Natural killer cell treated with Interleukin-12 subunit alpha and Interleukin-12 subunit beta and Interleukin-15 and Interleukin-18, amount 100 ng/mL, for 72 hours (primary cell): Measurements from ENCODE around the gene PACRG. TPM values are rescaled to one million over a fixed set of nuclear protein-coding genes. Genes with fewer than 3 reads are reported as not detected.
A peak's percentile ranks its signal among the peaks of the same experiment; 100 is the strongest.

ENCODE experiments used
- ATAC-seq, 2 donors: fragments of 150-1000 bp; cut with Tn5 transposase in 1 of 2; sonication (Bioruptor Pico), chemical (Tn5 transposase) in 1 of 2; 2 replicates each; pipeline ENCODE4 v1.10.0; 2021
- DNase-seq: peaks from one replicate; pipeline ENCODE4 v3.0.0; 2022; ENCODE audit warnings: low spot score
- H3K27ac Mint-ChIP-seq, 2 donors: 1 replicate in 1 of 2; 2 replicates in 1 of 2; pipeline ENCODE4 v1.8.0; 2022; ENCODE audit warnings: mixed read lengths in 2 of 2, mild to moderate bottlenecking in 1 of 2, moderate library complexity in 1 of 2
- H3K27me3 Mint-ChIP-seq, 2 donors: 1 replicate in 1 of 2; 2 replicates in 1 of 2; pipeline ENCODE4 v1.8.0; 2022; ENCODE audit warnings: mixed read lengths in 2 of 2
- H3K36me3 Mint-ChIP-seq: one replicate; pipeline ENCODE4 v1.8.0; 2022; ENCODE audit warnings: mixed read lengths
- H3K4me1 Mint-ChIP-seq, 2 donors: 1 replicate in 1 of 2; 2 replicates in 1 of 2; pipeline ENCODE4 v1.8.0; 2022; ENCODE audit warnings: low read depth in 2 of 2, mixed read lengths in 2 of 2, mild to moderate bottlenecking in 1 of 2
- H3K4me3 Mint-ChIP-seq: one replicate; pipeline ENCODE4 v1.8.0; 2022; ENCODE audit warnings: mixed read lengths
- H3K9me3 Mint-ChIP-seq: 2 replicates; pipeline ENCODE4 v1.8.0; 2022; ENCODE audit warnings: mixed read lengths
- total RNA-seq, 2 donors: library from RNA; stranded (reverse); gene quantifications; one replicate each; pipeline ENCODE4 v1.2.3, GENCODE V29; 2022

Gene PACRG
- total RNA-seq, 2 donors from 2014 or later: not detected

- Mint-ChIP-seq H3K27me3 (peaks cover 6 to 12% of the 10 kb centered on the region in 2 donors), H3K9me3 (no peaks in the 10 kb centered on the region), H3K4me3 (no peak overlapping the region), H3K27ac (no peak overlapping the region), H3K4me1 (no peaks in the 10 kb centered on the region), H3K36me3 (peaks cover 5% of the 10 kb centered on the region)
- ATAC-seq: no peak
- no peak for DNase-seq
These were observed 8.2 kb upstream of the PACRG start for GRCh38 chr6:162719528-162719927.

- Mint-ChIP-seq H3K27me3 (peaks cover 0 to 12% of the 10 kb centered on the region in 2 donors), H3K36me3 (peaks cover 5% of the 10 kb centered on the region), H3K9me3 (no peaks in the 10 kb centered on the region), H3K4me3 (no peak overlapping the region), H3K27ac (no peak overlapping the region), H3K4me1 (no peaks in the 10 kb centered on the region)
- ATAC-seq (no peak), DNase-seq (no peak)
These were observed 6.4 kb upstream of the PACRG start for GRCh38 chr6:162721404-162721687.

- DNase-seq (no peak), ATAC-seq (no peak)
- H3K27ac Mint-ChIP-seq: no peak overlapping the region
- H3K36me3 Mint-ChIP-seq: no peaks in the 10 kb centered on the region
- H3K9me3 Mint-ChIP-seq: no peaks in the 10 kb centered on the region
- H3K27me3 Mint-ChIP-seq: peaks cover 0 to 10% of the 10 kb centered on the region in 2 donors
- peaks cover 4 to 6% of the 10 kb centered on the region in 2 donors for H3K4me1 Mint-ChIP-seq
- H3K4me3 Mint-ChIP-seq: no peak overlapping the region
These were observed 5.5 kb upstream of the PACRG start for GRCh38 chr6:162722226-162722625.

GRCh38 chr6:162722633-162723032 is 5.1 kb upstream of the PACRG start:
- Mint-ChIP-seq H3K27me3 (peaks cover 0 to 10% of the 10 kb centered on the region in 2 donors), H3K36me3 (no peaks in the 10 kb centered on the region), H3K27ac (no peak overlapping the region), H3K9me3 (no peaks in the 10 kb centered on the region), H3K4me3 (no peak overlapping the region), H3K4me1 (peaks cover 4 to 6% of the 10 kb centered on the region in 2 donors)
- ATAC-seq (no peak), DNase-seq (no peak)

GRCh38 chr6:162726947-162727321 is 840 bp upstream of the PACRG start:
- no peaks in the 10 kb centered on the region for H3K9me3 Mint-ChIP-seq
- ATAC-seq: no peak
- DNase-seq: no peak
- peaks cover 0 to 8% of the 10 kb centered on the region in 2 donors for H3K27me3 Mint-ChIP-seq
- H3K36me3 Mint-ChIP-seq: no peaks in the 10 kb centered on the region
- H3K27ac Mint-ChIP-seq: peak overlapping the region; percentile 31 to 77
- H3K4me3 Mint-ChIP-seq: peak overlapping the region; percentile 74
- H3K4me1 Mint-ChIP-seq: peaks cover 6 to 10% of the 10 kb centered on the region in 2 donors

GRCh38 chr6:162728197-162728596 is 423 bp downstream of the PACRG start:
- Mint-ChIP-seq H3K4me3 (peak overlapping the region; percentile 61), H3K36me3 (no peaks in the 10 kb centered on the region), H3K27me3 (peaks cover 0 to 9% of the 10 kb centered on the region in 2 donors), H3K4me1 (peaks cover 6 to 10% of the 10 kb centered on the region in 2 donors), H3K9me3 (no peaks in the 10 kb centered on the region), H3K27ac (peak overlapping the region; percentile 60 to 76)
- DNase-seq: no peak
- no peak for ATAC-seq

- Mint-ChIP-seq H3K36me3 (no peaks in the 10 kb centered on the region), H3K4me1 (peaks cover 9 to 12% of the 10 kb centered on the region in 2 donors), H3K9me3 (peaks cover 3% of the 10 kb centered on the region), H3K27ac (peak overlapping the region; percentile 60 to 76), H3K27me3 (peaks cover 0 to 11% of the 10 kb centered on the region in 2 donors), H3K4me3 (peak overlapping the region; percentile 61)
- ATAC-seq: no peak
- no peak for DNase-seq
These were observed 932 bp downstream of the PACRG start for GRCh38 chr6:162728706-162729105.

GRCh38 chr6:162730502-162730901 is 2.7 kb downstream of the PACRG start:
- Mint-ChIP-seq H3K4me1 (peaks cover 9 to 14% of the 10 kb centered on the region in 2 donors), H3K27me3 (peaks cover 0 to 15% of the 10 kb centered on the region in 2 donors), H3K36me3 (no peaks in the 10 kb centered on the region), H3K27ac (no peak overlapping the region), H3K4me3 (no peak overlapping the region), H3K9me3 (peaks cover 4% of the 10 kb centered on the region)
- DNase-seq (no peak), ATAC-seq (no peak)

- no peak for DNase-seq
- no peak overlapping the region for H3K4me3 Mint-ChIP-seq
- ATAC-seq: no peak
- H3K27me3 Mint-ChIP-seq: peaks cover 0 to 17% of the 10 kb centered on the region in 2 donors
- peaks cover 4% of the 10 kb centered on the region for H3K9me3 Mint-ChIP-seq
- H3K36me3 Mint-ChIP-seq: no peaks in the 10 kb centered on the region
- H3K4me1 Mint-ChIP-seq: peaks cover 3% of the 10 kb centered on the region in 2 donors
- no peak overlapping the region for H3K27ac Mint-ChIP-seq
These were observed 5.7 kb downstream of the PACRG start for GRCh38 chr6:162733489-162733888.

- DNase-seq (no peak), ATAC-seq (no peak)
- no peak overlapping the region for H3K27ac Mint-ChIP-seq
These were observed 9.2 kb downstream of the PACRG start for GRCh38 chr6:162736961-162737360.

GRCh38 chr6:162750776-162751175 is 23.0 kb downstream of the PACRG start:
- H3K4me3 Mint-ChIP-seq: no peak overlapping the region
- H3K27me3 Mint-ChIP-seq: peaks cover 0 to 8% of the 10 kb centered on the region in 2 donors
- no peak for DNase-seq
- H3K4me1 Mint-ChIP-seq: no peaks in the 10 kb centered on the region
- H3K27ac Mint-ChIP-seq: no peak overlapping the region
- no peaks in the 10 kb centered on the region for H3K36me3 Mint-ChIP-seq
- no peaks in the 10 kb centered on the region for H3K9me3 Mint-ChIP-seq
- ATAC-seq: no peak

More at GRCh38 chr6:162736961-162737360, 9.2 kb downstream of the PACRG start:
- no peak overlapping the region for H3K4me3 Mint-ChIP-seq
- peaks cover 3% of the 10 kb centered on the region in 2 donors for H3K4me1 Mint-ChIP-seq
- peaks cover 5% of the 10 kb centered on the region for H3K9me3 Mint-ChIP-seq
- H3K36me3 Mint-ChIP-seq: no peaks in the 10 kb centered on the region
- peaks cover 1 to 20% of the 10 kb centered on the region in 2 donors for H3K27me3 Mint-ChIP-seq

- Mint-ChIP-seq H3K4me1 (no peaks in the 10 kb centered on the region), H3K27ac (no peak overlapping the region), H3K36me3 (no peaks in the 10 kb centered on the region), H3K27me3 (peaks cover 0 to 8% of the 10 kb centered on the region in 2 donors), H3K4me3 (no peak overlapping the region), H3K9me3 (no peaks in the 10 kb centered on the region)
- DNase-seq (no peak), ATAC-seq (no peak)
These were observed 23.6 kb downstream of the PACRG start for GRCh38 chr6:162751211-162751859.

- Mint-ChIP-seq H3K36me3 (no peaks in the 10 kb centered on the region), H3K9me3 (no peaks in the 10 kb centered on the region), H3K27me3 (peaks cover 0 to 4% of the 10 kb centered on the region in 2 donors), H3K27ac (no peak overlapping the region), H3K4me3 (no peak overlapping the region), H3K4me1 (no peaks in the 10 kb centered on the region)
- ATAC-seq (no peak), DNase-seq (no peak)
These were observed 26.0 kb downstream of the PACRG start for GRCh38 chr6:162753775-162754174.

GRCh38 chr6:162770136-162770535 is 42.4 kb downstream of the PACRG start:
- H3K27me3 Mint-ChIP-seq: no peaks in the 10 kb centered on the region
- no peaks in the 10 kb centered on the region for H3K36me3 Mint-ChIP-seq
- ATAC-seq (no peak), DNase-seq (no peak)
- no peak overlapping the region for H3K4me3 Mint-ChIP-seq
- no peaks in the 10 kb centered on the region for H3K4me1 Mint-ChIP-seq
- no peak overlapping the region for H3K27ac Mint-ChIP-seq
- no peaks in the 10 kb centered on the region for H3K9me3 Mint-ChIP-seq

GRCh38 chr6:162770955-162771354 is 43.2 kb downstream of the PACRG start:
- ATAC-seq (no peak), DNase-seq (no peak)
- no peaks in the 10 kb centered on the region for H3K36me3 Mint-ChIP-seq
- no peaks in the 10 kb centered on the region for H3K27me3 Mint-ChIP-seq
- H3K9me3 Mint-ChIP-seq: no peaks in the 10 kb centered on the region
- no peak overlapping the region for H3K27ac Mint-ChIP-seq
- no peaks in the 10 kb centered on the region for H3K4me1 Mint-ChIP-seq
- H3K4me3 Mint-ChIP-seq: no peak overlapping the region
